Smooth muscle cell (in vitro differentiated cells): Measurements from ENCODE around the gene UPK2. TPM values are rescaled to one million over a fixed set of nuclear protein-coding genes. Genes with fewer than 3 reads are reported as not detected.
"Not testable (repeated sequence)": the region's sequence is repeated elsewhere in the genome, so short reads cannot be mapped to it uniquely, and the experiment has no call there.

Source experiments
- DNase-seq: peaks from one replicate; lab custom pipeline; 2025; ENCODE audit not compliant: unreplicated experiment; lab: John Stamatoyannopoulos, UW
- H2AFZ ChIP-seq: fragments of 200-600 bp; sonication (generic); 2 replicates; pipeline ENCODE4 v1.6.0; 2016; ENCODE audit warnings: antibody characterized with exemption, low read depth, mild to moderate bottlenecking
- H3F3A ChIP-seq: fragments of 200-600 bp; sonication (generic); 2 replicates; pipeline ENCODE4 v1.6.0; 2017; ENCODE audit warnings: antibody characterized with exemption, low read depth
- H3K27ac ChIP-seq: fragments of 200-600 bp; sonication (generic); 2 replicates; pipeline ENCODE4 v1.5.1; 2016; ENCODE audit warnings: low read depth, mild to moderate bottlenecking
- H3K27me3 ChIP-seq: fragments of 200-600 bp; sonication (generic); 2 replicates; pipeline ENCODE4 v1.6.1; 2016; ENCODE audit warnings: low read depth, mild to moderate bottlenecking
- H3K36me3 ChIP-seq: fragments of 200-600 bp; sonication (generic); 2 replicates; pipeline ENCODE4 v1.5.1; 2016; ENCODE audit warnings: low read depth
- H3K4me1 ChIP-seq: fragments of 200-600 bp; sonication (generic); 2 replicates; pipeline ENCODE4 v1.5.1; 2016; ENCODE audit warnings: low read depth
- H3K4me2 ChIP-seq: fragments of 200-600 bp; sonication (generic); 2 replicates; pipeline ENCODE4 v1.6.0; 2016; ENCODE audit warnings: mild to moderate bottlenecking
- H3K4me3 ChIP-seq: fragments of 200-600 bp; sonication (generic); 2 replicates; pipeline ENCODE4 v1.5.1; 2016; ENCODE audit warnings: mild to moderate bottlenecking
- H3K79me2 ChIP-seq: fragments of 200-600 bp; sonication (generic); 2 replicates; pipeline ENCODE4 v1.6.0; 2016; ENCODE audit warnings: low read depth, mild to moderate bottlenecking
- H3K9ac ChIP-seq: fragments of 200-600 bp; sonication (generic); 2 replicates; pipeline ENCODE4 v1.6.0; 2016; ENCODE audit warnings: low read depth
- H3K9me3 ChIP-seq: fragments of 200-600 bp; sonication (generic); replicated peaks from 2 replicates; pipeline ENCODE4 v1.5.1; 2016; ENCODE audit warnings: low read depth
- H4K20me1 ChIP-seq: fragments of 200-600 bp; sonication (generic); 2 replicates; pipeline ENCODE4 v1.6.0; 2016; ENCODE audit warnings: low read depth
- WGBS: methylation state at CpG from one replicate; pipeline ENCODE4 v1.1.7; 2016; ENCODE audit warnings: low lambda C conversion rate; 5-methylcytosine and 5-hydroxymethylcytosine counted together
- polyA plus RNA-seq: library from polyadenylated mRNA; unstranded; fragments of >200 nt; fragmentation: Nextera tagmentation; extraction: Ambion mirVana; gene quantifications from 2 replicates; pipeline ENCODE4 v1.2.1, GENCODE V29; 2016
- total RNA-seq: library from RNA; depleted of rRNA; stranded (reverse); fragments of >200 nt; gene quantifications from 2 replicates; pipeline ENCODE4 v1.2.3, GENCODE V29; 2014
- TF ChIP-seq, protein P1 (sequence below): fragments of 200-600 bp; sonication (generic); IDR thresholded peaks from 2 replicates; pipeline ENCODE4 v1.5.1; 2017; ENCODE audit warnings: borderline replicate concordance, mild to moderate bottlenecking, antibody characterized with exemption; ENCODE audit not compliant: insufficient read depth, poor library complexity, severe bottlenecking

Gene UPK2
- total and polyA plus RNA-seq, 2 experiments from 2014 or later, result 1.4 TPM; not detected in 1

DNA sequence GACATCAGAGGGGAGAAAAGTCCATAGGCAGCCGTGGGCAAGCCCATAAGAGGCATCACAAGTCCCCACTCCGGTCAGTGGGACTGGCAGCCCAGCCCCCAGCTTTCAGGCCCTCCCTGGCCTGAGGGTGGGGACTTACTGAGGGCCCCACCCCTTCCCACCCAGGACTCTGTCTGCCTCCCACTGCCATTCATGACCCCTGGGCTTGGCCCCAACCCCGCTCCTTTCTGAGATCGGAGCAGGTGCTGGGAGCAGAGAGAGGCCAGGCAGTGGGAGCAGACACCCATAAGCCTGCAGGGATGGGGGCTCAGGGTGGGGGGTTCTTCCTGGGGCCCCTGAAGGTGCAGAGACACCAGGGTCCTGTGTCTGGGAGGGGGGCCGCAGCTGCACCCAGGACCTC lies 5.1 kb downstream of the UPK2 start:
- WGBS, result 82% methylated on average over 4 of the region's 5 CpGs
- no peaks in the 10 kb centered on the region for H3K79me2 ChIP-seq
- H2AFZ ChIP-seq, result no peak overlapping the region

DNA sequence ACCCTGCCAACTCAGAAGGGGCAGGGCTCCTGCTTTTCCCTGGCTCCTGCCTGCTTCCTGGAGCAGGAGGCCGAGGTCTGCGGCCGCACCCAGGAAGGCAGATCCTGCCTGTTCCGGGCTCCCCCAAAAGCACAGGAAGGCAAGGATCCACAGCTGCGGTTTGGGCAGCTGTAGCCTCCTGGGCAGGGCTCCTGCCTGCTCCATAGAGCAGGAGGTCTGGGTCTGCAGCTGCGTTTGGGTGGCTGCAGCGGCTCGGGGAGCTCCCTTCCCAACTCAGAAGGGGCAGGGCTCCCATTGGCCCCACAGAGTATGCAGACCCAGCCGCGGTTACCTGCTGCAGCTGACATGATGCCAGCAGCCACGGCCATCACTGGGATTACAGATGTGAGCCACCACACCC lies 5.5 kb downstream of the UPK2 start:
- Histone ChIP-seq H3K4me3 (no peak overlapping the region), H3F3A (no peaks in the 10 kb centered on the region), H3K27ac (no peak overlapping the region), H2AFZ (no peak overlapping the region), H3K9me3 (no peaks in the 10 kb centered on the region), H4K20me1 (no peaks in the 10 kb centered on the region), H3K36me3 (no peaks in the 10 kb centered on the region), H3K79me2 (no peaks in the 10 kb centered on the region), H3K4me2 (no peak overlapping the region), H3K9ac (no peak overlapping the region), H3K27me3 (no peaks in the 10 kb centered on the region), H3K4me1 (no peaks in the 10 kb centered on the region)
- WGBS, result 83% methylated on average over 11 of the region's 11 CpGs
- TF ChIP-seq, protein P1, sequence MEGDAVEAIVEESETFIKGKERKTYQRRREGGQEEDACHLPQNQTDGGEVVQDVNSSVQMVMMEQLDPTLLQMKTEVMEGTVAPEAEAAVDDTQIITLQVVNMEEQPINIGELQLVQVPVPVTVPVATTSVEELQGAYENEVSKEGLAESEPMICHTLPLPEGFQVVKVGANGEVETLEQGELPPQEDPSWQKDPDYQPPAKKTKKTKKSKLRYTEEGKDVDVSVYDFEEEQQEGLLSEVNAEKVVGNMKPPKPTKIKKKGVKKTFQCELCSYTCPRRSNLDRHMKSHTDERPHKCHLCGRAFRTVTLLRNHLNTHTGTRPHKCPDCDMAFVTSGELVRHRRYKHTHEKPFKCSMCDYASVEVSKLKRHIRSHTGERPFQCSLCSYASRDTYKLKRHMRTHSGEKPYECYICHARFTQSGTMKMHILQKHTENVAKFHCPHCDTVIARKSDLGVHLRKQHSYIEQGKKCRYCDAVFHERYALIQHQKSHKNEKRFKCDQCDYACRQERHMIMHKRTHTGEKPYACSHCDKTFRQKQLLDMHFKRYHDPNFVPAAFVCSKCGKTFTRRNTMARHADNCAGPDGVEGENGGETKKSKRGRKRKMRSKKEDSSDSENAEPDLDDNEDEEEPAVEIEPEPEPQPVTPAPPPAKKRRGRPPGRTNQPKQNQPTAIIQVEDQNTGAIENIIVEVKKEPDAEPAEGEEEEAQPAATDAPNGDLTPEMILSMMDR, result no peak
- DNase-seq, result no peak

More for the DNA sequence above, 5.1 kb downstream of the UPK2 start:
- Histone ChIP-seq H3K4me3 (no peak overlapping the region), H3K27me3 (no peaks in the 10 kb centered on the region), H3K9me3 (no peaks in the 10 kb centered on the region), H3F3A (no peaks in the 10 kb centered on the region), H3K27ac (no peak overlapping the region), H3K9ac (no peak overlapping the region), H3K36me3 (no peaks in the 10 kb centered on the region), H3K4me2 (no peak overlapping the region), H4K20me1 (no peaks in the 10 kb centered on the region), H3K4me1 (no peaks in the 10 kb centered on the region)
- no peak for DNase-seq
- TF ChIP-seq, protein P1, result no peak

DNA sequence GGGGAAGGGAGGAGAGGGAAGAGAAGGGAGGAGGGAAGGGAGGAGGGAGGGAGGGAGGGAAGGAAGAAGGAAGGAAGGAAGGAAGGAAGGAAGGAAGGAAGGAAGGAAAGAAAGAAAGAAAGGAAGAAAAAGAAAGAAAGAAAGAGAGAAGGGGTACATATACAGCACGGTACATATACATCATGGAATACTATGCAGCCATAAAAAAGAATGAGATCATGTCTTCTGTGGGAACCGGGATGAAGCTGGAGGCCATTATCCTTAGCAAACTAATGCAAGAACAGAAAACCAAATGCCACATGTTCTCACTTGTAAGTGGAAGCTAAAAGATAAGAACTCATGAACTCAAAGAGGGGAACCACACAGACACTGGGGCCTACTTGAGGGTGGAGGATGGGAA lies 13.4 kb downstream of the UPK2 start:
- H3F3A ChIP-seq, H3K4me1 ChIP-seq, H4K20me1 ChIP-seq, H3K9ac ChIP-seq, H3K27me3 ChIP-seq, H3K36me3 ChIP-seq, H3K4me3 ChIP-seq, H3K9me3 ChIP-seq, H3K4me2 ChIP-seq, DNase-seq, H3K79me2 ChIP-seq, H2AFZ ChIP-seq, H3K27ac ChIP-seq: not testable (repeated sequence)
- WGBS, result 92% methylated on average over 2 of the region's 2 CpGs

- Histone ChIP-seq H3K27ac (no peak within 1 kb of the TSS), H3K9ac (no peak within 1 kb of the TSS), H3K9me3 (no peaks in the 10 kb centered on the region), H4K20me1 (no peaks in the 10 kb centered on the region), H3K4me2 (no peak within 1 kb of the TSS), H3K4me1 (no peaks in the 10 kb centered on the region), H2AFZ (no peak within 1 kb of the TSS), H3K27me3 (no peaks in the 10 kb centered on the region), H3K4me3 (no peak within 1 kb of the TSS), H3K36me3 (no peaks in the 10 kb centered on the region), H3F3A (no peaks in the 10 kb centered on the region), H3K79me2 (no peaks in the 10 kb centered on the region)
- DNase-seq, result no peak
- WGBS, result 95% methylated on average over 27 of the region's 33 CpGs
- TF ChIP-seq, protein P1, result no peak
Observed at GRCh38 chr11:118971646-118972045, 15.5 kb downstream of the UPK2 start, which contains the start of gene FOXR1. Gene FOXR1, plus strand, starts transcription at chr11:118971761. Its CDS starts 171 bp downstream, at chr11:118971932.
